Activated CD8-positive, alpha-beta memory T cell treated with anti-CD3 and anti-CD28 coated beads, Interleukin-2, amount 50 U/mL, for 1 hour (primary cell): ENCODE results near the gene GNAL.
"Not testable (repeated sequence)": the region's sequence is repeated elsewhere in the genome, so short reads cannot be mapped to it uniquely, and the experiment has no call there.

Source experiments
- DNase-seq: peaks from one replicate; pipeline ENCODE4 v3.0.0-alpha.2; 2020; ENCODE audit errors: extremely low read depth

The GNAL gene

DNA sequence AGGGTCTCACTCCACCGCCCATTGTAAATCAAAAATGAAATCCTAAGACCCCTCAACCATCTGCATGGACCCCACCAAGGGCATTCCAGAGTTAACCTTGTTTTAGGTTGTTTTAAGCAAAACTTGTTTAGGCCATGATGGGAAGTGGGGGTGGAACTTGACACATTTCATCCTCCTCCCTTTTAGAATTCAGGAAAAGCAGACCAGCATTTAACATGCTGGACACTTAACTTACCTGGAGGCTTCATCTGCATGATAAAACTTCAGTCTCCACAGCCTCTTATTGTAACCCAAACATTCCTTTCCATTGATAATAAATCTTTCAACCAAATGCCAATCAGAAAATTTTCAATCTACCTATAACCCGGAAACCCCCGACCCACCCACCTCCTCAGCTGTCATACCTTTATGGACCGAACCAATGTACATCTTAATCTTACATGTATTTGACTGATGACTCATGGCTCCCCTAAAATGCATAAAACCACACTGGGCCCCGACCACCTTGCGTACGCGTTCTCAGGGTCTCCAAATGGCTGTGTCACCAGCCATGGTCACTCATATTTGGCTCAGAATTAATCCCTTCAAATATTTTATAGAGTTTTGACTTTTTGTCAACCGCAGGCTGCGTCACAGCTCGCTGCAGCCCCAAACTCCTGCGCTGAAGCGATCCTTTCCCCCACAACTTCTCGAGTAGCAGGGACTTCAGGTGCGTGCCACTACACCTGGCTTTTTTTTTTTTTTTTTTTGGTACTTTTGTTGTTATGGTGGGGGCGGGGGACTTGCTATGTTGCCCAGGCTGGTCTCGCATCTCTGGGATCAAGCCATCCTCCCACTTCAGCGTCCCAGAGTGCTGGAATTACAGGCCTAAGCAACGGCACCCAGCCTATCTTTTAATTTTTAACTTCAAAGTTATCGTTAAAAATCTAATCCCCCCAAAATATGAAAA, 218.1 kb downstream of the GNAL start:
- DNase-seq, result no peak

- DNase-seq, result peak; percentile 43
Observed at GRCh38 chr18:11908182-11909060, 219.4 kb downstream of the GNAL start, which contains the start of gene MPPE1. TSS of gene MPPE1 (minus strand) at chr18:11908317. CDS start at chr18:11897264, 11,053 bp downstream.

GRCh38 chr18:11909061-11909455, 220.0 kb downstream of the GNAL start:
- DNase-seq, result no peak

- no peak for DNase-seq
Observed at GRCh38 chr18:11909591-11910026, 220.5 kb downstream of the GNAL start.

GRCh38 chr18:11916880-11917279, 227.8 kb downstream of the GNAL start:
- not testable (repeated sequence) for DNase-seq

DNA sequence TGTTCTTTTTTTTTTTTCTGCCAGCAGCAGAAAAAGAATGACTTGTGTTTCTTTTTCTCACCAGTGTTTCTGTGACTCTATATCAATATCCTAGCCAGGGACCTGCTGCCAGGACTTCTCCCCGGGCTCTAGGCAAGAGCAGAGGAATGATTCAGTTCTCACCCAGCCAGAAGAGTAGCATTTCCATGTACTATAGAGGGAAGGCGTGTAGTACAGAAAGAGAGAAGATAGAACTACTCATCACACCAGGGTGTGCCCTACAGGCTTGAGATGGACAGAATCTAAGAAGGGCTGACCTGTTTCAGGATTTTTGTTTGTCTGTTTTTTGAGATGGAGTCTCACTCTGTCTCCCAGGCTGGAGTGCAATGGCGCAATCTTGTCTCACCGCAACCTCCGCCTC, 230.5 kb downstream of the GNAL start:
- DNase-seq, result not testable (repeated sequence)

DNA sequence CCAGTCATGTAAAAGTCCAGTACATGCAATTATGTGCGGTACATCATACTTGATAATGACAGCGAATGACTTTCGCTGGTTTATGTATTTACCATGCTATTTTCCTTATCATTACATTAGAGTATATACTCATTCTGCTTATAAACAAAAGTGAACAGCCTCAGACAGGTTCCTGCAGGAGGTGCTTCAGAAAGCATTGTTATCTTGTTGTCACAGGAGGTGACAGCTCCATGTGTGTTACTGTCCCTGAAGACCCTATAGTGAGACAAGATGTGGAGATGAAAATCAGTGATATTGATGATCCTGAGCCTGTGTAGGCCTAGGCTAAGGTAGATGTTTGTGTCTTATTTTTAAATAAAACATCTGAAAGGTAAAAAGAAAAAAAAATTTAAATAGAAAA, 234.4 kb downstream of the GNAL start:
- DNase-seq, result no peak

- DNase-seq, result no peak
Observed at GRCh38 chr18:11925800-11926481, 236.9 kb downstream of the GNAL start.

DNA sequence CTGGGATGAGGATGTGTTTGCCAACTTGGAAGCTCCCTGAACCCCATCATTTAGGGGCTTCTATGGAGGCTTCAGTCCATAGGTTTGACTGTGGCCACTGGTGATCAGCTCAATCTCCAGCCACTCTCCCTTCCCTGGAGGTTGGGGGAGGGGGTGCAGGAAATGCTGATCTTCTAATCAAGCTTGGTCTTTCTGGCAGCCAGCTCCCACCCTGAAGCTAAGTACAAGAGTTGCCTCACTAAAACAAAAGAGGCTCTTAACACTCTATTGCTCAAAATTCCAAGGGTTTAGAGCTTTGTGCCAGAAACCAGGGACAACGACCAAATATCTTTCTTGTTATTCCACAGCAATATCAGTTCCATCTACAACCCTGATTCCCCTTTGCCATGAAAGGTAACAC, 238.4 kb downstream of the GNAL start:
- DNase-seq, result no peak

- no peak for DNase-seq
Observed at GRCh38 chr18:11932393-11932792, 243.3 kb downstream of the GNAL start.
